Left lung (tissue), 10 donors: ENCODE results near the gene NARS2. TPM values are rescaled to one million over a fixed set of nuclear protein-coding genes. Genes with fewer than 3 reads are reported as not detected.
A peak's percentile ranks its signal among the peaks of the same experiment; 100 is the strongest.

Experiments
- ATAC-seq: fragments of 200-7000 bp; cut with Tn5 transposase; one replicate; pipeline ENCODE4 v1.9.1; 2020; ENCODE audit warnings: moderate library complexity
- DNase-seq, 4 donors: peaks; one replicate each; pipeline ENCODE4 v3.0.0-alpha.2; 2013 to 2020
- H3K27ac ChIP-seq, 2 donors: fragments of 200-600 bp; sonication (generic) in 1 of 2; one replicate each; pipeline versions ENCODE4 v1.5.0 to v1.8.0; 2020 to 2021
- H3K27me3 ChIP-seq, 2 donors: fragments of 200-600 bp; sonication (generic) in 1 of 2; one replicate each; pipeline versions ENCODE4 v1.5.0 to v1.8.0; 2020 to 2021
- H3K36me3 ChIP-seq, 2 donors: fragments of 200-600 bp; sonication (generic) in 1 of 2; one replicate each; pipeline versions ENCODE4 v1.5.0 to v1.8.0; 2020 to 2021
- H3K4me1 ChIP-seq, 2 donors: fragments of 200-600 bp; one replicate each; pipeline ENCODE4 v1.8.0; 2021
- H3K4me3 ChIP-seq, 2 donors: fragments of 200-600 bp; sonication (generic) in 1 of 2; one replicate each; pipeline versions ENCODE4 v1.5.0 to v1.8.0; 2020 to 2021; ENCODE audit warnings: mild to moderate bottlenecking in 1 of 2
- H3K9me3 ChIP-seq, 2 donors: fragments of 200-600 bp; sonication (generic) in 1 of 2; one replicate each; pipeline versions ENCODE4 v1.5.0 to v1.8.0; 2020 to 2021
- CTCF ChIP-seq, 2 donors: fragments of 200-600 bp; sonication (generic) in 1 of 2; IDR thresholded peaks; one replicate each; pipeline versions ENCODE4 v1.5.0 to v1.8.0; 2021; ENCODE audit warnings: antibody characterized with exemption in 2 of 2
- intact Hi-C, 2 donors: fragments of 100-400 bp; cut with DNase I; formaldehyde crosslinking; loops; one replicate each; pipeline versions ENCODE4 v1.11.2 to v1.14.2; 2022
- polyA plus RNA-seq, 6 donors: library from polyadenylated mRNA; unstranded; fragments of 120-200 nt; gene quantifications; one replicate each; pipeline ENCODE4 v1.2.1, GENCODE V29; 2013; ENCODE audit not compliant: insufficient read length in 6 of 6
- total RNA-seq, 2 donors: library from RNA; stranded (reverse); fragmentation: NEBNext Ultra II Directional; extraction: Animal tissue kit (Norgen Biotek cat#: 25700); gene quantifications; one replicate each; pipeline ENCODE4 v1.2.1, GENCODE V29; 2021
- donor health status: DM: no; HTN: yes; CAD: no.
- donor health status: DM: no; HTN: no; CAD: no.

The NARS2 gene
- total and polyA plus RNA-seq, 8 donors = 14.9 to 35.5 (median 28.4) TPM

GRCh38 chr11:78474451-78474850 is 100.2 kb downstream of the NARS2 start:
- ATAC-seq (peak; percentile 23), DNase-seq (no peak)
- Histone ChIP-seq H3K36me3 (no peaks in the 10 kb centered on the region), H3K27ac (no peak overlapping the region), H3K27me3 (no peaks in the 10 kb centered on the region), H3K4me1 (no peaks in the 10 kb centered on the region), H3K9me3 (no peaks in the 10 kb centered on the region), H3K4me3 (no peak overlapping the region)
- intact Hi-C loops = no loop called here
- no peak for TF ChIP-seq CTCF (IDR thresholded peaks at IDR 0.05)

GRCh38 chr11:78472905-78473304 is 101.8 kb downstream of the NARS2 start:
- Histone ChIP-seq H3K27me3 (no peaks in the 10 kb centered on the region), H3K4me1 (no peaks in the 10 kb centered on the region), H3K36me3 (no peaks in the 10 kb centered on the region), H3K9me3 (no peaks in the 10 kb centered on the region), H3K4me3 (no peak overlapping the region), H3K27ac (no peak overlapping the region)
- DNase-seq (no peak), ATAC-seq (no peak)
- intact Hi-C loops = no loop called here
- no peak for TF ChIP-seq CTCF (IDR thresholded peaks at IDR 0.05)

GRCh38 chr11:78472382-78472781 is 102.3 kb downstream of the NARS2 start:
- H3K36me3 ChIP-seq = no peaks in the 10 kb centered on the region
- H3K4me3 ChIP-seq = no peak overlapping the region
- H3K27ac ChIP-seq = no peak overlapping the region
- H3K27me3 ChIP-seq = no peaks in the 10 kb centered on the region
- no peak for ATAC-seq
- intact Hi-C loops = no loop called here
- TF ChIP-seq CTCF (IDR thresholded peaks at IDR 0.05) = no peak
- no peaks in the 10 kb centered on the region for H3K4me1 ChIP-seq
- no peaks in the 10 kb centered on the region for H3K9me3 ChIP-seq
- DNase-seq = no peak

- H3K4me3 ChIP-seq = no peak overlapping the region
- no peak overlapping the region for H3K27ac ChIP-seq
- no peak for ATAC-seq
- no peak for TF ChIP-seq CTCF (IDR thresholded peaks at IDR 0.05)
- H3K36me3 ChIP-seq = no peaks in the 10 kb centered on the region
- H3K9me3 ChIP-seq = no peaks in the 10 kb centered on the region
- H3K4me1 ChIP-seq = no peaks in the 10 kb centered on the region
- no peak for DNase-seq
- no peaks in the 10 kb centered on the region for H3K27me3 ChIP-seq
- intact Hi-C loops = no loop called here
Observed at GRCh38 chr11:78470861-78471442, 103.7 kb downstream of the NARS2 start.

GRCh38 chr11:78469896-78470295 is 104.8 kb downstream of the NARS2 start:
- ATAC-seq = peak; percentile 15
- H3K4me1 ChIP-seq = no peaks in the 10 kb centered on the region
- intact Hi-C loops = no loop called here
- H3K9me3 ChIP-seq = no peaks in the 10 kb centered on the region
- TF ChIP-seq CTCF (IDR thresholded peaks at IDR 0.05) = no peak
- H3K4me3 ChIP-seq = no peak overlapping the region
- H3K27me3 ChIP-seq = no peaks in the 10 kb centered on the region
- DNase-seq = no peak
- H3K27ac ChIP-seq = no peak overlapping the region
- H3K36me3 ChIP-seq = peaks cover 0 to 8% of the 10 kb centered on the region in 2 donors
